SJCRH30 (cell line): ENCODE results near the gene KRT77. TPM values are rescaled to one million over a fixed set of nuclear protein-coding genes. Genes with fewer than 3 reads are reported as not detected.
"Not testable (repeated sequence)": the region's sequence is repeated elsewhere in the genome, so short reads cannot be mapped to it uniquely, and the experiment has no call there.

Experiments used
- DNase-seq, 2 experiments: peaks; one replicate each; pipeline ENCODE4 v3.0.0-alpha.2; 2015 to 2020
- H3K27ac ChIP-seq: fragments of 250-450 bp; sonication (Bioruptor Pico); 2 replicates; pipeline ENCODE4 v1.5.1; 2020; ENCODE audit warnings: mild to moderate bottlenecking, moderate library complexity
- H3K27me3 ChIP-seq: fragments of 250-450 bp; sonication (Bioruptor Pico); 2 replicates; pipeline ENCODE4 v1.5.1; 2020; ENCODE audit warnings: mild to moderate bottlenecking, moderate library complexity
- H3K36me3 ChIP-seq: fragments of 250-450 bp; sonication (Bioruptor Pico); 2 replicates; pipeline ENCODE4 v1.5.1; 2020; ENCODE audit warnings: mild to moderate bottlenecking, moderate library complexity
- H3K4me1 ChIP-seq: fragments of 250-450 bp; sonication (Bioruptor Pico); 2 replicates; pipeline ENCODE4 v1.5.1; 2020; ENCODE audit warnings: mild to moderate bottlenecking, moderate library complexity
- H3K4me3 ChIP-seq: fragments of 250-450 bp; sonication (Bioruptor Pico); 2 replicates; pipeline ENCODE4 v1.5.1; 2020; ENCODE audit warnings: mild to moderate bottlenecking, moderate library complexity
- H3K9me3 ChIP-seq: fragments of 250-450 bp; sonication (Bioruptor Pico); replicated peaks from 2 replicates; pipeline ENCODE4 v1.5.1; 2020; ENCODE audit warnings: mild to moderate bottlenecking, moderate library complexity
- total RNA-seq: library from RNA; depleted of rRNA; stranded (reverse); fragments of >200 nt; shearing (Covaris generic); gene quantifications from 2 replicates; pipeline ENCODE4 v1.2.3, GENCODE V29; 2014

Gene KRT77
- total RNA-seq, 1 experiment from 2014 or later, result not detected

DNA sequence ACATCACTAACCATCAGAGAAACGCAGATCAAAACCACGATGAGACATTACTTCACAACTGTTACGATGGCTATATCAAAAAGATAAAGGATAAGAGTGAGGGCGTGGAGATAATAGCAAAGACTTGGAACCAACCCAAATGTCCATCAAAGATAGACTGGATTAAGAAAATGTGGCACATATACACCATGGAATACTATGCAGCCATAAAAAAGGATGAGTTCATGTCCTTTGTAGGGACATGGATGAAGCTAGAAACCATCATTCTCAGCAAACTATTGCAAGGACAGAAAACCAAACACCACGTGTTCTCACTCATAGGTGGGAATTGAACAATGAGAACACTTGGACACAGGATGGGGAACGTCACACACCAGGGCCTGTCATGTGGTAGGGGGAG, 8.8 kb upstream of the KRT77 start:
- not testable (repeated sequence) for H3K27ac ChIP-seq, DNase-seq, H3K4me1 ChIP-seq, H3K27me3 ChIP-seq, H3K9me3 ChIP-seq, H3K36me3 ChIP-seq, H3K4me3 ChIP-seq

DNA sequence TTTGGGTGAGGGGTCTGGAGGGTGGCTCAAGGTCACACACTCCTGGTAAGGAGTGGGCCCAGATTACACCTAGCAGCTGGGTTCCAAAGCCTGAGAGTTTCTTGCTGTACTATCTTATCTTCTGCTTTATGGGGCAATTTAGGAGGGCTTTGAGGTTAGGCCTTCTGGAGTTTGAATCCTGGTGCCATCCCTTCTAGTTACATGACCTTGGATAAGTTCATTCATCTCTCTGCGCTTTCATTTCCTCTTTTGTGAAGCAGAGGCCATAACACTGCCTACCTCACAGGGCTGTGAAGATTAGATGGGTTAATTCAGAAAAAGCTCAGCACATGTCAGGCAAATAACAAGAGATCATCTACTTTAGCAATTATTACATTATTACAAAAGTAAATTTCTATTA, 7.4 kb upstream of the KRT77 start:
- DNase-seq, result no peak

DNA sequence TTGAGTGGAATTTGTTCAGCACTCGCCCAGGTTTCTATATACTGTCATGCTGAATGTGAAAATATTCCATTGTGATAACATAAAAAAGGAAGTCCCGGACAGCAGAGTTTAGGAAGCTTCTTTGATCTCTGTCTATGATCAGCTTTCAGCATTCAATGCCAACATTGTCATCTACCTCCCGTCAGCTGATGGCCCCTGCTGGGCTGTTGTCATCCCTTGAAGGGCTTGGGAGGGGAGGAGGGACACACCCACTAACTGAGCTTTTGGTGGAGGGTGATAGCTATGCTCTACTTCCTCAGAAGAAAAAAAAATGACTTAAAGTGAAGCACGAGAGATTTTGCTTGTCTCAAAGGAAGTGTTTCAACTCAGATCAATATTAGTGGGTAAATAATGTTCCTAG, 4.7 kb upstream of the KRT77 start:
- no peak overlapping the region for H3K4me3 ChIP-seq
- H3K27ac ChIP-seq, result no peak overlapping the region
- DNase-seq, result no peak
- H3K4me1 ChIP-seq, result no peaks in the 10 kb centered on the region
- H3K27me3 ChIP-seq, result no peaks in the 10 kb centered on the region
- H3K36me3 ChIP-seq, result no peaks in the 10 kb centered on the region
- H3K9me3 ChIP-seq, result no peaks in the 10 kb centered on the region

More for the DNA sequence above, 7.4 kb upstream of the KRT77 start:
- Histone ChIP-seq H3K36me3 (no peaks in the 10 kb centered on the region), H3K9me3 (no peaks in the 10 kb centered on the region), H3K27me3 (no peaks in the 10 kb centered on the region), H3K27ac (no peak overlapping the region), H3K4me1 (no peaks in the 10 kb centered on the region), H3K4me3 (no peak overlapping the region)

DNA sequence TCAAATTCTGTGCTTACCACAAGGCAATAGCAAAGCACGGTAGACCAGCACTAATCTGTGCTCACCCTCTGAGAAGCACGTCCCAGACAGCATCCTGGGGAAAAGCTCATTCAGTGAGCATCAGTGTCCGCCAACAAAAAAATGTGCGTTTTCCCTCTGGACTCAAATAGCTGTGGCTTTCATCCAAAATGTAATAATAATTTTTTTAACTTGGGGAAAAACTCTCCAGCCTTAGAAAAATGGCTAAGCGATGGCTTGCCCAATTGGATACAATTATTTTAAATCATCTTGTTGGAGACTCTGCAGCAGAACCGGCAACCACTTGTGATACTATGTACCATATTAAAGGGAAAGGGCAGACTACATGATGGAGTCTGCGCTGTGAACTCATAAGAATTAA, 1.1 kb upstream of the KRT77 start:
- H3K4me1 ChIP-seq, result no peaks in the 10 kb centered on the region
- H3K9me3 ChIP-seq, result no peaks in the 10 kb centered on the region
- DNase-seq, result no peak
- H3K27ac ChIP-seq, result no peak overlapping the region
- no peak overlapping the region for H3K4me3 ChIP-seq
- no peaks in the 10 kb centered on the region for H3K27me3 ChIP-seq
- H3K36me3 ChIP-seq, result no peaks in the 10 kb centered on the region

DNA sequence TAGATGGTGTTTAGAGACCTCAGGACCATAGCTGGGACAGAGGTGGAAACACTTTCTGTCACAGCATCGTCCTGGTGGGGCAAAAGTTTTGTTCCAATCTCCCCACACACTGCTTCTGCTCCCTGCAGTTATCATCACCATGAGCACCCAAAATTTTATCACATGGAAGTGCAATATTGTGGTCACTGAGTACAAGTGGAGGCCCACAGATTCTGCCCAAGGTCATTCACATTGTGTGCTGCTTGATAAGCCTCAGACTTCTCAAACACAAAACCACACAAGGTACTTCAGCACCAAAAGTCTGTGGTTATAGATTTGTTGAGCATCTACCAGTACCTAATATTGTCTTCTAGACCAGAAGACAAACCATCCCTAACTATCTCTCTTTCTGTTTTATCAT, 554 bp upstream of the KRT77 start:
- no peak overlapping the region for H3K27ac ChIP-seq
- no peak overlapping the region for H3K4me3 ChIP-seq
- DNase-seq, result no peak
- no peaks in the 10 kb centered on the region for H3K36me3 ChIP-seq
- no peaks in the 10 kb centered on the region for H3K4me1 ChIP-seq
- H3K27me3 ChIP-seq, result no peaks in the 10 kb centered on the region
- no peaks in the 10 kb centered on the region for H3K9me3 ChIP-seq

DNA sequence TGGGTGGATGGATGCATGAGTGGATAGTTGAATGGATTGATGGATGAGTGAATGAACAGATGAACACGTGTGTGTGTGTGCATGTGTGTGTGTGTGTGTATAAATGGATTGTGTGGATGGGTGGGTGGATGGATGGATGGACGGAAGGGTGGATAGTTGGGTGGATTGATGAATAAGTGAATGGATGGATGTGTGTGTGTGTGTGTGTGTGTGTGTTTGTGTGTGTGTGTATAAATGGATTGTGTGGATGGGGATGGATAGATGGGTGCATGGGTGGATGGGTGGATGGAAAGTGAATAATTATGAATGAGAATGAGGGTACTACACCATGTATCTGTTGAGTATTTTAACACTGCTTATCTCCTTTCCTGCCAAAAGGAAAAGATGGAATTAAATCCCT, 986 bp downstream of the KRT77 start:
- DNase-seq, result no peak

DNA sequence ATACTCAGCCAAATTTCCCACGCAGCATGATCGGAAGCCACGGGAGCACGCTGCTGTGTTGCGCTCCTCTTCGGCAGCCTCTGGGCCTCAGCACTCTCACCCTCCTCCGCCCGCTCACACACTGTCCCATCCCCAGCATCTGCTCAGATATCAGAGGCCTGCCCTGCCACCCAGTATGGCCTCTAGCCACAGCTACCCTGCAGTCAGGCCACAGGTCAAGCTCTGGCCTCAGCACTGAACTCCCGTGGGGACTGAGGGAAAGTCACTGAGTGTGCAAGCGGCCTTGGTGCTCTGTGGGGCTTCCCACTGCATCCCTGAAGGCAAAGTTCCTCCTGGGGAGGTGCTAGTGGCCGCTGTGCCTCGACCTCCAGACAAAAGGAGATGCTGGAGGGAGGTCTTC, 2.0 kb downstream of the KRT77 start:
- no peaks in the 10 kb centered on the region for H3K36me3 ChIP-seq
- DNase-seq, result no peak
- H3K27me3 ChIP-seq, result no peaks in the 10 kb centered on the region

More for the DNA sequence above, 986 bp downstream of the KRT77 start:
- Histone ChIP-seq H3K27me3 (no peaks in the 10 kb centered on the region), H3K9me3 (no peaks in the 10 kb centered on the region), H3K4me3 (no peak overlapping the region), H3K36me3 (no peaks in the 10 kb centered on the region), H3K27ac (no peak overlapping the region), H3K4me1 (no peaks in the 10 kb centered on the region)

DNA sequence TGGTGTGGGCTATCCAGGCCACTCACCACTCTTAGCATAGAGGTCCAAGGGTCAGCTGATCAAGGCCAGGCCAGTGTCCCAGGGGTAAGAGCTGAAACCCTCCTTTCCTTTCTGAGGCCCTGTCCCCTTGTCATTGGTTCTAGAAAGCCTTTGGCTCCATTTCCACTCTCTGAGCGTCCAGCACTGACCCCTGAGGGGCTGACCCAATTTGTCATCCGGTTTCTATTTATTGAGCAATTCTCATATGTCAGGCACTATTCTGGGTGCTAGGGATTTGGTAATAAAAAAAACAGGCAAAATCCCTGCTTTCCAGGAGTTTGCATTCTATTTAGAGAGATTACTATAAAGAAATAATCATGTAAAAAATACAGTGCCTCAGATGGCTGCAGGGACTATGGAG, 3.4 kb downstream of the KRT77 start:
- Histone ChIP-seq H3K27me3 (no peaks in the 10 kb centered on the region), H3K9me3 (no peaks in the 10 kb centered on the region), H3K27ac (no peak overlapping the region), H3K4me1 (no peaks in the 10 kb centered on the region), H3K4me3 (no peak overlapping the region), H3K36me3 (no peaks in the 10 kb centered on the region)
- DNase-seq, result no peak

More for the DNA sequence above, 2.0 kb downstream of the KRT77 start:
- H3K27ac ChIP-seq, result no peak overlapping the region
- H3K4me3 ChIP-seq, result no peak overlapping the region
- no peaks in the 10 kb centered on the region for H3K4me1 ChIP-seq
- H3K9me3 ChIP-seq, result no peaks in the 10 kb centered on the region

DNA sequence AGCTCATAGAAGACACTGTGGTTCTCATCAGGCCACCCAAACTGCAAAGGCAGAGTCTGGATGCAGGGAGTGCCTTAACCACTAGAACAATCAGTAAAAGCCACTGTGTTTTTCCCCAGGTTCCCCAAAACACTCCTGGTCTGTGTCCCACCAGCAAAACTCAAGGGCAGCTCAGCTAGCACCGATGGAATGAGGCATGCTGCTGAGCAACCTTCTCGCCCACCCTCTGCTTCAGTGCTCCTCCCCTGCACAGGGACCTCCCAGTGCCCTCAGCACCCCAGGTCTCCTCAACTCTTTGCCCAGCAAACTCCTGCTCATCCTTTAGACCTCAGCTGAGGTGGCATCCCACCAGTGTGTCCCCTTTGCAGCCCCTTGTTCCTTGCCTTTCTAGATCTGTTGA, 4.0 kb downstream of the KRT77 start:
- no peaks in the 10 kb centered on the region for H3K9me3 ChIP-seq
- H3K27me3 ChIP-seq, result no peaks in the 10 kb centered on the region
- no peaks in the 10 kb centered on the region for H3K36me3 ChIP-seq
- H3K27ac ChIP-seq, result no peak overlapping the region
- H3K4me1 ChIP-seq, result no peaks in the 10 kb centered on the region
- no peak for DNase-seq
- H3K4me3 ChIP-seq, result no peak overlapping the region

DNA sequence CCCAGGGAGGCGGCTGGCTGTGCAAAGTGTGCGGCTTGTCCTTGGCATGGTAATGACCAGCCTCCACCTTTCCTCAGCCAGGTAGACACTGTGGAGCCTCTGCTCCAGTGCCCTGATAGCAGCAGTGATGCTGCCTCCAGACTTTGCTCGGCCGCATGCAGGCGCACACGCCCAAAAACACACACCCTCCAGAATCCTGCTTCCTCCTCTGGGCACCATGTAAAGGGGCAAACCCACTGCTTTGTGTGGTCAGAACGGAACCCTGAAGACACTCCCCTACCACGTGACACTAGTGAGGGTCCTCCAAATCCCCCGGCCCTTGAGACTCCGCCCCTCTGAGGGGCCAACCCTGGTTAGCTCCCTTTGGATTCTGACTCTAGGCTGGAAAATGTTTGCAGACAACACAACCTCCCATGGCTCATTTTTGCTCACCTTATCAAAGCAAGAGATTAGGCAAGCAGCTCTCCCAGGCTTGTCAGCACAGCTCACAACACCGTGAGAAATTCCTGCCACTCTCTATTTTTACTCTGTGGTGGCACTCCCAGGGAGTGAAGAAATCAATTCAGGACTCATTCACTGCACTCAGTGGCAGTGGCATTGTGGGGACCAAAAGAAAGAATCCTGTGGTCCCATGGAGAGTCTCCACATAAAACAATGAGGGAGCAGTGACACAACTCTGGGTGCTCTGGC, 4.5 kb downstream of the KRT77 start:
- Histone ChIP-seq H3K27me3 (no peaks in the 10 kb centered on the region), H3K9me3 (no peaks in the 10 kb centered on the region), H3K4me1 (no peaks in the 10 kb centered on the region), H3K4me3 (no peak overlapping the region), H3K36me3 (no peaks in the 10 kb centered on the region), H3K27ac (no peak overlapping the region)
- no peak for DNase-seq

DNA sequence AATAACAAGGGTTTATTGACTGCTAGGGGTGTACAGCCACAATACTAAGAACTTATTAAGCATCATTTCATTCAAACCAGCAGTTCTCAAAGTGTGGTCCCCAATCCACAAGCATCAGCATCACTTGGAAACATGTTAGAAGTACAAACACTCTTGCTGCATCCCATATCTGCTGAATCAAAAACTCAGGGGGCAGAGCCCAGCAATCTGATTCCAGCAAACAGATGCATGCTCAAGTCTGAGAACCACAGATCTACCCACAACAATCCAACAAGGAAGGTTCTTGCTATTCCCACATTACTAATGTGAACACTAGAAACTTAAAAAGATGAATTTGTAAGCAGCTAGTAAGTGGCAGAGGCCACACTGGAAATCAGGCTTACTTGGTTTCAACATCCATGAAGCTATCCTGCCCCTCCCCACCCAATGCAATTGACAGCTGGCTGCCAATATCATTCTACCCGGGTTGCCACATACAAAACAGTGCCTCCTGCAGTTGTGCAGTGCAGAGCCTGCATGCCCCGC, 6.2 kb downstream of the KRT77 start:
- H3K36me3 ChIP-seq, result no peaks in the 10 kb centered on the region
- no peak overlapping the region for H3K4me3 ChIP-seq
- no peak overlapping the region for H3K27ac ChIP-seq
- H3K27me3 ChIP-seq, result no peaks in the 10 kb centered on the region
- H3K9me3 ChIP-seq, result no peaks in the 10 kb centered on the region
- no peaks in the 10 kb centered on the region for H3K4me1 ChIP-seq
- DNase-seq, result no peak

DNA sequence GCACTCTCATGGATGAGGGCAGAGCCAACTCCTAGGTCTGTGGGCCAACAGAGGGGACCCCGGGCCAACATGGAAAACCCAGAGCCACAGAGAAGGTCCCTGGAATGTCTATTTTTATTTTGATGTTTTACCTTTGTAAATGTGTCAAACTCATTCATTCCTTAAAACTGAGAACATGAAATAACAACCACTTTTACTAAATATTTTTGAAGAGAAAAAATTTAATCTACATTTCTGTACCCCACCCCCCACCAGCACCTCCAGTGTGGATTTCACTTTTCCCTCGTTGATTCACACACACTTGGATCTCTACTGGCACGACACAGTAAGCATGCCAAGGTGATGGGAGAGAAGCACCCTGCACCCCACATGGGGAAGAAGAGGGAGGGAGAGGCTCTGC, 6.7 kb downstream of the KRT77 start:
- no peak overlapping the region for H3K4me3 ChIP-seq
- H3K9me3 ChIP-seq, result no peaks in the 10 kb centered on the region
- no peak overlapping the region for H3K27ac ChIP-seq
- no peaks in the 10 kb centered on the region for H3K27me3 ChIP-seq
- no peaks in the 10 kb centered on the region for H3K36me3 ChIP-seq
- no peak for DNase-seq
- H3K4me1 ChIP-seq, result no peaks in the 10 kb centered on the region

DNA sequence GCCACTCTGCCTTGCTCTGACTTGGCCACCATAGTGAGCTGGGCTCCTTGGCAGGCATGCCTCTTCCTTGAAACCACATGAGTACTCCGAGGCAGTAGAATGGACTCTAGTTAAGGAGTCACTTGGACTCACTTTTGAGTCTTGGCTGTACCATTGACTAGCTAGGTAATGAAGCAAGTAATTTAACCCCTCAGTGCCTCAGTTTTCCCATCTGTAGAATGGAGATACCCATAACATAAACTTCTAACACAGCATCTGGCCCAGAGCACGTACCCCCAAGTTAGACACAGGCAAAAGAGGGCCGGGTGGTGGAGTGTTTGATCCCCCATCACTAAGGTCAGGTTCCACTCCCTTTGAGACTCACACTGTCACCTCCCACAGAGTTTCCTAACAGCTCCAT, 8.3 kb downstream of the KRT77 start:
- no peaks in the 10 kb centered on the region for H3K27me3 ChIP-seq
- no peaks in the 10 kb centered on the region for H3K4me1 ChIP-seq
- H3K27ac ChIP-seq, result no peak overlapping the region
- no peaks in the 10 kb centered on the region for H3K9me3 ChIP-seq
- H3K36me3 ChIP-seq, result no peaks in the 10 kb centered on the region
- DNase-seq, result no peak
- no peak overlapping the region for H3K4me3 ChIP-seq

DNA sequence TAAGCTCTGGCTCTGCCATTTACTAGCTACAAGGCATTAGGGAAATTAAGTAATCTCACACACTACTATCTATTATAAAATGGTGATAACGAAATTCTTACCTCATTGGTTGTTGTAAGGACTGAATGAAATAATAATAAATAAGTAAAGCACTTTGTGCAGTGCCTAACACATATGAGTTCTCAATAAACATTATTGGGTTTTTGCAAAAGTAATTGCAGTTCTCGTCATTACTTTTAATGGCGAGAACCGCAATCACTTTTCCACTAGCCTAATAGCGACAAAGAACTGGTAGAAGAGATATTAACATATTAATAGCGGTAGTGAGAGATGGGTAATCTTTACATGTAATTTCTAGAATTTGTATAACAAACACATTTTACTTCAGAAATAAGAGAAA, 9.2 kb downstream of the KRT77 start:
- no peaks in the 10 kb centered on the region for H3K4me1 ChIP-seq
- no peak for DNase-seq
- no peaks in the 10 kb centered on the region for H3K9me3 ChIP-seq
- H3K4me3 ChIP-seq, result no peak overlapping the region
- H3K36me3 ChIP-seq, result no peaks in the 10 kb centered on the region
- no peaks in the 10 kb centered on the region for H3K27me3 ChIP-seq
- no peak overlapping the region for H3K27ac ChIP-seq

DNA sequence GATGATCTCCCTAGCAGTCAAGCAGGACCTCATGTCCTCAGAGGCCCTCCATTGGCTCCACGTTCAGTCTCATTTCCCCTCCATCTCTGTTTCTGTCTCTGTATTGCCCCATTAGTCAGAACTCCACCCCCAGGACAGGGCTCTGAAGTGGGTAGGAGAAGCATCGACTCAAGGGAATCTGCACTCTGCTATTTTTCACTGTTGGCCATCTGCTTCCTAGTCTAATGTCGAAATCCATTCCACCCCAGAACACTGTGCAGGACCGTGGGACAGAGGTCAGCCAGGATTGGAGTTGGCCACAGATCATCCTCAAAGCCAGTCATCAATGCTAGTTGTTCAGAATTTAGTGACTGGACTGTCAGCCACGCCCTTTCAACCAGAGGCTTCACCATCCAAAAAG, 10.1 kb downstream of the KRT77 start:
- H3K4me3 ChIP-seq, result no peak overlapping the region
- no peaks in the 10 kb centered on the region for H3K27me3 ChIP-seq
- H3K9me3 ChIP-seq, result no peaks in the 10 kb centered on the region
- H3K4me1 ChIP-seq, result no peaks in the 10 kb centered on the region
- DNase-seq, result no peak
- no peak overlapping the region for H3K27ac ChIP-seq
- H3K36me3 ChIP-seq, result no peaks in the 10 kb centered on the region

DNA sequence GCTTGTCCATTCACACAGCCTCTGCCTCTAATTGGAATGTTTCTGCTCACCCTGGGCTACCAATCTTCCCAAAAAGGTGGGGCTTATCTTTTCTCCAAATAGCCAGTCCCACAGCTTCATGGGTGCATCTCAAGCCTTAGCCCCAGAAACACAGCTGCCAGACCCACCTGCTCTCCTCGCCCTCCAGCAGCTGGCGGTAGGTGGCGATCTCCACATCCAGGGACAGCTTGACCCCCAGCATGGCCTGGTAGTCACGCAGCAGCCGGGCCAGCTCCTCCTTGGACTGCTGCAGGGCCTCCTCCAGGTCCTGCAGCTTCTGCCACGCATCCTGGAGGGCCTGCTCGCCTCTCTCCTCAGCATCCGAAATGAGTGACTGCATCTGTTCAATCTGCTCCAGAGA, 11.1 kb downstream of the KRT77 start:
- H3K36me3 ChIP-seq, result no peaks in the 10 kb centered on the region
- H3K27ac ChIP-seq, result no peak overlapping the region
- H3K4me1 ChIP-seq, result no peaks in the 10 kb centered on the region
- no peak overlapping the region for H3K4me3 ChIP-seq
- peak in 1 of 2 experiments; percentile 5 for DNase-seq
- H3K9me3 ChIP-seq, result no peaks in the 10 kb centered on the region
- no peaks in the 10 kb centered on the region for H3K27me3 ChIP-seq
